Posterior cingulate gyrus (tissue), 11 donors: ENCODE results near the gene RCAN3.
A peak's percentile ranks its signal among the peaks of the same experiment; 100 is the strongest.

Experiments used
- DNase-seq, 10 donors: peaks; one replicate each; pipeline versions ENCODE4 v3.0.0 to v3.0.0-alpha.2; 2020 to 2021; ENCODE audit warnings: mixed read lengths in 3 of 10
- intact Hi-C: fragments of 100-400 bp; cut with DNase I; formaldehyde crosslinking; loops from one replicate; pipeline ENCODE4 v1.15.1; 2023

RCAN3 gene

GRCh38 chr1:24566236-24566867, 63.7 kb downstream of the RCAN3 start:
- intact Hi-C loops: no loop called here
- DNase-seq: peak in 1 of 10 donors; percentile 7

- intact Hi-C loops: no loop called here
- peak in 2 of 10 donors; percentile 55 to 60 for DNase-seq
Observed at GRCh38 chr1:24567792-24568388, 65.3 kb downstream of the RCAN3 start.

DNA sequence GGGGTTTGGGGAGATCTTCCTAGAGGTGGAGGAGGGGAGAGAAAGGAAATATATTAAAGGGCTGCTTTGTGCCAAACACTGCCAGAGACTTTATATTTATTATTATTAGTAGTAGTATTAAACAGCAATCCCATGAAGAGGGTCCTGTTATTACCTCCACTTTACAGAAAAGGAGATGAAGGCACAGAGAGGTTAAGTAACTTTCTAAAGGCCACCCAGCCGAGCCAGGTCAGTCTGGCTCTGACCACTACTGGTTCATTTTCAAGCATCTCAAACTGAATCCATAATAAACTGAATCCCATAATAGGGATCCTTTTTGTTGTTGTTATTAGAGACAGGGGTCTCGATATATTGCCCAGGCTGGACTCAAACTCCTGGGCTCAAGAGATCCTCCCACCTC, 65.8 kb downstream of the RCAN3 start:
- intact Hi-C loops: no loop called here
- peak in 1 of 10 donors; percentile 20 for DNase-seq

GRCh38 chr1:24570265-24571125, 67.9 kb downstream of the RCAN3 start:
- intact Hi-C loops: no loop called here
- peak in 2 of 10 donors; percentile 13 to 18 for DNase-seq

GRCh38 chr1:24572301-24572700, 69.7 kb downstream of the RCAN3 start:
- peak in 2 of 10 donors; percentile 3 to 57 for DNase-seq

GRCh38 chr1:24575905-24576587, 73.4 kb downstream of the RCAN3 start:
- peak in 3 of 10 donors; percentile 4 to 89 (median 47) for DNase-seq
- intact Hi-C loops: no loop called here

More at GRCh38 chr1:24572301-24572700, 69.7 kb downstream of the RCAN3 start:
- intact Hi-C loops: no loop called here

DNA sequence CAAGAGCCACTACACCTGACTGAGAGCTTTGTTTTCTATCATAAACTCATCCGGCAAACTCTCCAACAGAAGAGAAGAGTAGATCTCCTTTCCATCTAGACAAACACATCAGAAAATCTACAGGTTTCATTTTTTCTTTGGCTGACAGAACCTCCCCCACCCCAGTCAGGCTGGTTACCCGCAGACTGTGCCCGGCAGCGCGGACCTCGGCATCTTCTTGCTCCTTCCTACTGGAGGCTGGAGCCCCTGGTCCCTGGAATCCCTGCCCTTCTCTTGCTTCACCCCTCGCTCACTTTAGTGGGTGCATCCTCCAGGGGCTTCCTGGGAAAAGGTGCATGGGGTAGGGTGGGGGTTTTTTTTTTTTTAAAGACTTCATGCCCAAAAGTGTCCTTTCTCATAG, 76.2 kb downstream of the RCAN3 start:
- intact Hi-C loops: no loop called here
- no peak for DNase-seq

DNA sequence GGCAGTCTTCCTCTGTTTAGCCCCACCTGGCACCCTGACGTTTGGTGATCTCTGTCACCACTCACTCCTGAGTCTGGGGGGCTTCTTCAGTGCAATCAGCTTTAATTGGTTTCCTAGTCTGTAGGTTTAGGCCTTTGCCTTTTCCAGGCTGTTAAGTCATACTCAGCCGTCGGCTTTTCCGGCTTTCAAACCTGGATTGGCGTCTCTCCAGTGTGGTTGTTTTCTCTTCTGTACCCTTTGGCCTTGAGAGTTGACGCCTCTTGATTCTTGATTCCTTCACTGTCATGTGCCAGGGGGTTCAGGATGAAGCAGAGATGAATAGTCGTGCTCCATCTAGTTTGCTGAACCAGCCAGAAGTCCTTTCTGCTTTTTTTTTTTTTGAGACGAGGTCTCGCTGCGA, 78.1 kb downstream of the RCAN3 start:
- intact Hi-C loops: no loop called here
- DNase-seq: no peak

GRCh38 chr1:24584171-24584647, 81.6 kb downstream of the RCAN3 start:
- no peak for DNase-seq

DNA sequence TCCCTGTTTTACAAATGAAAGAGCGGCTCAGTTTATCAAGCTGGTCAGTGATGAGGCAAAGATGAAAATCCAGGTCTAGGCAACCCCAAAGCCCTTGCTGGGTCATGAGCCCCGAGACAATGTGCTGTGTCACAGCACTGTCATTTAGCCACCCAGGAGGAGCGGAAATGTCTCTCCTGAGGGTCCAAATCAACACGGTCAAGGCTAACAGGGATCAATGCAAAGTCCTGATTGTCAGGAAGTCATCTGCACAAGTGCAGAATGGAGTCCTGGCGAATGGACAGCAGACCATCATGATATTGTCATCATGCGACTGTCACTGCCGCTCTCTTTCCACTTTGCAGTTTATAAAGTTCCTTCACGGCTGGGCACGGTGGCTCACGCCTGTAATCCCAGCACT, 83.5 kb downstream of the RCAN3 start:
- intact Hi-C loops: no loop called here
- DNase-seq: no peak

More at GRCh38 chr1:24584171-24584647, 81.6 kb downstream of the RCAN3 start:
- intact Hi-C loops: no loop called here

DNA sequence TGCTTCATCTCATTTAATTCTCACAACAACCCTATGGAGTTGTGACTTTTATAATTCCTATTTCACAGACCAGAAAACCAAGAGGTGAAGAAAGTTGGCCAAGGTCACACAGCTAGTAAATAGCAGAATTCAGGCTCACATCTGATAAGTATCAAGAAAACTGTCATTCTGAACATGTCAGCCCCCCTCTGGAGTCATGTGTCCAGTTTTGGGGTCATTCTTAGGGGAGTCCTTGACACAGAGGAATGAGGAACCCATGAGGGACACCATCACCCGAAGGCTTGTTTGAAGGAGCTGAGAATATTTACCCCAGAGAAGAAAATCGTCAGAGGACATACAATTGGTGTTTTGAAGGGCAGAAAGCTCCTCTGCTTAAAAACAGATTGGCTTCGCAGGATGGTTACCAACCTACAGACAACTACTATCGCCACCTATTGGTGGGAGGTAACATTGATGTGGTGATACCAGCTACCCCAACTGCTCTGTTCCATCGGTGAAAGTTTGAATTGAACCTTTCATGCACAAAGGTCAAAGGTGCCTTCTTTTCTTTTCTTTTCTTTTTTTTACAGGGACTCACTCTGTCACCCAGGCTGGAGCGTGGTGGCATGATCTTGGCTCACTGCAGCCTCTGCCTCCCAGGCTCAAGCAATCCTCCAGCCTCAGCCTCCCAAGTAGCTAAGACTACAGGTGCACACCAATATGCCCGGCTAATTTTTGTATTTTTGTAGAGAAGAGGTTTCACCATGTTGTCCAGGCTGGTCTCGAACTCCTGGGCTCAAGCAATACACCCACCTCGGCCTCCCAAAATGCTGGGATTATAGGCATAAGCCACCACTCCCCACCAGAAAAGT, 84.6 kb downstream of the RCAN3 start:
- peak in 1 of 10 donors; percentile 25 for DNase-seq
- intact Hi-C loops: no loop called here

GRCh38 chr1:24588573-24588972, 85.9 kb downstream of the RCAN3 start:
- no peak for DNase-seq
- intact Hi-C loops: no loop called here

DNA sequence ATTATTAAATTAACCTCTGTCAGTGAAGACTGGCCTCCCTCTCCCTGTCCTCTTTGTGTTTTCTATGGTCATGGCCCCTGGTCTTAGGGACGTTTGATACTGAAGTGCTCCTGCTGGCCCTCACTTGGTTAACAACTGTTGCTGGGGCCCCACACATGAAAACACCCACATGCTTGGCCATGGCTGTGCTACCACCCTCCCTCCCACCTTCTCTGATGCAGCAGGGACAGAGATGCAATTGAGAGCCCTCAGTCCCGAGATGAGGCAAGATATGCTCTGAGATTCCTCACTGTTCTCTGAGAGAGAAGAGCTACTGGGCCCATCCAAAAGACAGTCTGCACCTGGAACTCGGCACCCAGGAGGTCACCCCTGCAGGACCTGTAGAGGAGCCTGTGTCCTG, 86.6 kb downstream of the RCAN3 start:
- no peak for DNase-seq
- intact Hi-C loops: no loop called here
